Activated CD4-positive, alpha-beta T cell treated with anti-CD3 and anti-CD28 coated beads for 1 hour (primary cell): ENCODE results near the gene NME4.
A peak's percentile ranks its signal among the peaks of the same experiment; 100 is the strongest.
"Not testable (repeated sequence)": the region's sequence is repeated elsewhere in the genome, so short reads cannot be mapped to it uniquely, and the experiment has no call there.

Source experiments
- DNase-seq: peaks from one replicate; pipeline ENCODE4 v3.0.0-alpha.2; 2020

Gene NME4

GRCh38 chr16:378113-378820, 18.7 kb upstream of the NME4 start:
- DNase-seq: not testable (repeated sequence)

GRCh38 chr16:378821-379182, 18.2 kb upstream of the NME4 start:
- no peak for DNase-seq

- no peak for DNase-seq
Observed at GRCh38 chr16:379183-379960, 17.6 kb upstream of the NME4 start.

- no peak for DNase-seq
Observed at GRCh38 chr16:379961-380761, 16.8 kb upstream of the NME4 start.

GRCh38 chr16:380762-381011, 16.3 kb upstream of the NME4 start:
- no peak for DNase-seq

GRCh38 chr16:381012-381788, 15.8 kb upstream of the NME4 start:
- no peak for DNase-seq

- peak; percentile 54 for DNase-seq
Observed at GRCh38 chr16:381789-382717, 14.9 kb upstream of the NME4 start, which contains the start of gene PGAP6. Gene PGAP6 (minus strand): TSS chr16:381978. CDS start chr16:381821, 157 bp downstream.

GRCh38 chr16:383326-384051, 13.5 kb upstream of the NME4 start:
- DNase-seq: no peak

- no peak for DNase-seq
Observed at GRCh38 chr16:386641-387156, 10.3 kb upstream of the NME4 start.

- not testable (repeated sequence) for DNase-seq
Observed at GRCh38 chr16:387761-388666, 9.0 kb upstream of the NME4 start.

GRCh38 chr16:389352-389751, 7.6 kb upstream of the NME4 start:
- DNase-seq: no peak

GRCh38 chr16:391885-392335, 5.1 kb upstream of the NME4 start:
- peak; percentile 57 for DNase-seq

- DNase-seq: no peak
Observed at GRCh38 chr16:392450-393030, 4.5 kb upstream of the NME4 start.

GRCh38 chr16:396199-396598, 800 bp upstream of the NME4 start:
- DNase-seq: no peak

- DNase-seq: no peak
Observed at GRCh38 chr16:396605-397004, 394 bp upstream of the NME4 start.

GRCh38 chr16:397736-398332, 835 bp downstream of the NME4 start:
- no peak for DNase-seq

- DNase-seq: no peak
Observed at GRCh38 chr16:398561-399339, 1.8 kb downstream of the NME4 start.
